Stimulated activated CD4-positive, alpha-beta T cell treated with anti-CD3 and anti-CD28 coated beads, Interleukin-1b, Interleukin-23, amount 100 ng/mL, for 4 hours (primary cell): ENCODE data around the gene DLGAP1.

Experiments used
- DNase-seq, 2 donors: peaks; one replicate each; pipeline ENCODE4 v3.0.0-alpha.2; 2020; ENCODE audit warnings: low read depth in 2 of 2

The DLGAP1 gene

DNA sequence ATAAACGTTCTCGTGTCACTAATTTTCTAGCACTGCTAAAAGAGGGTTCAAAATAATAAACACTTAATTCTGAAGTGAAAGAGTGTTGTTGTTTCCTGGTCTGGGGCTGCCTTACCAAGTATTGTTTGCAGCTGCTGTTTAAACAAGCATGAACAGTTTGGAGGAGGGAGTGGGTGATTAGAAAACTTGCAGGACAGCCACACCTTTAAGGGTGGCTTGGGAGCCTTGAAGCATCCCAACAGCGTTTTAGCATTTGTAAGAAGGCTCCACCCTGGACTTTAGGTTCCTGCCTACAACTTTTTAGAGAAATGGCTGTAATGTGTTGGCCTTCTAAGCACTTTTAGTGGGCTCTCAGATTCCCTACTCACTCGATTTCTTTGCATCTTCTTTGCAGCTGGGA lies 633.6 kb downstream of the DLGAP1 start:
- no peak for DNase-seq

DNA sequence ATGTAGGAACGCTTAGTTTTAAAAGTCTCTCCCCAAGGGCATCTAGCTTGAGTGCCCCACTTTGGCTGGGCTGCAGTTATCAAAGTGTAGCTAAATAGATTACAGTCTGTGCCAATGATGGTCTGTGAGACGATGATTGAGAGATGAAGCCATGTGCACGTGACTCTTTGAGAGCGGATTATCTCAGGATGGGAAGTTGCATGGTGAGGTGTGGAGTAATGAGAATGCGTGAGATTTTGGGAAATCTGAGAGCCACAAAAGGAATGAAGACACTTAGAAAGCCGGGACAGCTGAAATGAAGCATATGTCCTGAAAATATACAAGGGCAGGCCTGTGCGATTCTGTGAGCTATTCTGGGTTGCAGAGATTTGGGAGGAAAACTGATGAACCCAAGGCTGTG lies 635.1 kb downstream of the DLGAP1 start:
- DNase-seq = no peak

DNA sequence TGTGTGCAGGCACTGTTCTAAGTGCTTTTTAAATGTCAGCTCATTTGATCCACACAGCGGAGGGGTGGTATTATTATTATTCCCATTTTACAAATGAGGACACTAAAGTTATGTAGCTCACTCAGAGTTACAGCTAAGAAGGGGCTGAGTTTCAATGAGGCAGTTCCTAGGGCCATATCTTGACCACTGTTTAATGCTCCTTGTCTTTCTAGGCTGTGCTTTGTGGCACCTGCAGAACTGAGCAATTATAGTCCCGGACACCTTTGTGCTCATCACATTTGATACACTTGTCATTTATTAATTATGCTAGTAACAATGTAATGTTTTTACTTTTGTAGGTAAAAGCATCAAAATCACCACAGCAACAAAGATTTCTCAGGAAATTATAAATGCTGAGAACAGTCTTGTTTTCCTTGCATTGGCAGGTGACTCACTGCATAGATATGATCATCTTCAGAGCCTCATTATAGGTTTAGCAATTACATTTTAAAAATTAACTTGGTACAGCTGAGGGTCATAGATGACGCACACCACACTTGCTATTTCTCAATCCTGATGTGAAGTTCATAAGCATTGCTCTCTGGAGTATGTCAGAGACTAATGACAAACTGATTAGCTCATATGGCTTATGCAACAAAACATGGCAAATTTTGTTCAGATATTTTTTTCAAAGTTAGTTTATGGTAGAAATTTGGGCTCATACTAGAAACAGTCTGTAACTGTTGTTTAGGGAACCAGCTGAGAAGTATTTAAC lies 638.3 kb downstream of the DLGAP1 start:
- DNase-seq = no peak

DNA sequence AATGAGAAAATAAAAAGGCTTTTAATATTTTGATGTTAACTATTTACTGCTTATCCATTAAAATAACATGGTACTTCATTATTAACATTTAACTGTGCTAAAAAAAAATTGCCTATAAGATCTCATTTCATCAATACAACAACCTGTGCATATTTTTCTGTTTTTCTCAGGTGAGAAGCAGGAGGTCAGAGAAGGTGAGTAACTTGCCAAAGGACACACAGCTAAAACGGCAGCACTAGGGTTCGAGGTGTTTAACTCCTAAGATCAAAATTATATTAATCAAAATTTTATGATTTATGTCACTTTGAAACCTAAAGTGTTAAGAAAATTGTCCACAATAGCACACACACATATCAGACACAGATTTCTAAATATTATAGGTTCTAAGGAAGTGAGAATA lies 639.1 kb downstream of the DLGAP1 start:
- no peak for DNase-seq

DNA sequence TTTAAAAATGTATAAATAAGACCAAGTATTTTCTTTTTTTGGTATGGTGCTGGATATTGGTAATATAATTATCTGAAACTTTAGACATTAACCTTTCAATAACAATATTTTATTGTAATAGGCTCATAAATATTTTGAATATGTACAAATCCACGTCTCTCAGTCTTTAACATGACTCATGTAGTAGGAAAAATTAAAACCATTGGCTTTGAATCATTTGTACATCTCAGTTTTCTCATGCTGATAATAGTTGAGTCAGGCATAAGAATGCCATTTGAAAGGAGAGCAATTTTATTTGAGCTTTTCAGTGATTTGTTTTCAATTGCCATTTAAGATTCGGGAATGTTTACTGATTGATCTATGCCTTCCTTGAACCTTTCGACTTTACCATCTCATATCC lies 640.3 kb downstream of the DLGAP1 start:
- DNase-seq = no peak

DNA sequence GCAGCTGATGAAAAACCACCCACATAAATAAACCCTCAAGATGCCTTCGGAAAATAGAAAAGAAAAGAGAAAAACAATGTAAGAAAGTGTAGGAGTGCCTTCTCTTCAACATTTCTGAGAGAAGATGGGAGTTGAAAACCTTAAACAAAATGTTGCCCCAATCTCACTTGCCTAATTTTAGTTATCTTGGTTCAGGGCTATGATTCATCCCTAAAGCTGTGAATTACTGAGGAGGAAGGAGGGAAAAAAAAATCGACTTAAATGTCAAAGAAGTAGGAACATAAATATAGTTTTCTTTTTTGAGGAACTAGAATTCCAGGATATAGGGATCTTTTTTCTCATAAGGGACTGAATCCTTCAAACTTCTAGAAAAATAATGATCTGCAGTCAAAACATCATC lies 644.8 kb downstream of the DLGAP1 start:
- DNase-seq = no peak

DNA sequence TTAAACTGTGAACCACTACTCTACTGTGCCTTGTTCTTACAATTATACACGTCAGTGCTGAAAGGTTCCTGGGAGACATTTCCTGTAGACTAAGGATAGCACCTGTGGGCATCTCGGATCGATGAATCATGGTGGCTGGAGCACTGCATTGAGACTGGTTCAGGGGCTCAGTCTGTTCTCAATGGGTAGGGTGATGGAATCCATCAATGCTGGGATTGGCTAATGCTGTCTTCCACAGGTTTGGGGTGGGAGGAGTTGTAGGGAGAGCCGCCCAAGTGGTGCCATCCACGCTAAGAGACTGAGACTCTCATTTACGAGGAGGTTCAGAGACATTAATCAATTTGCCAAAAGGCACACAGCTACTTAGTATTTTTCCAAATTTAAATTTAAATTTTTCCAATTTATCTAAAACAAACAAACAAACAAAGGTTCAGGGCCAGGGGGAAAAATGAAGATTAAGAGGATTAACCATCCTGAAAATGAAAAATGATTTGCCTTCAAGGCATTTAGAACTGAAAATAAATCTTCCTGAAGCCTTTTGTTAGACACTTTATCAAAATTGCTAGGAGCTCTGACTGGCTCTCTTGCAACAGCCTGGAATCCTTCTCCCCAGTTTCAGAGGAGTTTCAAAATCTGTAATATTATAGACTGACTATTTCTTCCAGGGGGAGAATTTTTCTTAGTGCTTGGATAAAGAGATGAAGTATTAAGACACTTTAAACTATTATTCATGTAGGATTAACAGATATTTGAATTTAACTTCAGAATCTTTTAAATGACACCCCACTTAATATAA lies 645.9 kb downstream of the DLGAP1 start:
- no peak for DNase-seq

DNA sequence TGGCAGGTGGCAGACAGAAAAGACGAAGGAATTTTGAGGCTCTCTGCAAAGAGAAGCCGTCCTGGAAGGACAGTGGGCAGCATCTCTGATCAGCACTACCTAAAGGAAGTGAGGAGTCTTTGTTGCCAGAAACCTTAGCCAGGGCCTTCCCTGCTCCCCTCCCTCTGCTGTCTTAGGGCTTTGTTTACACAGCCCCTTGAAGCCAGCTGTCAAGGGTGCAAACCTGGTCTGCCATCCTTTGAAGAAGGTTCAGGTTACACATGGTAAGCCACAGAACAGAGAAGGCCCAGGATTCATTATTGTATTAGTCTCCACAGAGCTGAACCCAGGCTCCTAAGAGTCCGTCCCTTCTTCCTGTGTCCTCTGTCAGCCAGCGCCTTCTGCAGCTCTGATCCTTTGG lies 648.5 kb downstream of the DLGAP1 start:
- DNase-seq = no peak

DNA sequence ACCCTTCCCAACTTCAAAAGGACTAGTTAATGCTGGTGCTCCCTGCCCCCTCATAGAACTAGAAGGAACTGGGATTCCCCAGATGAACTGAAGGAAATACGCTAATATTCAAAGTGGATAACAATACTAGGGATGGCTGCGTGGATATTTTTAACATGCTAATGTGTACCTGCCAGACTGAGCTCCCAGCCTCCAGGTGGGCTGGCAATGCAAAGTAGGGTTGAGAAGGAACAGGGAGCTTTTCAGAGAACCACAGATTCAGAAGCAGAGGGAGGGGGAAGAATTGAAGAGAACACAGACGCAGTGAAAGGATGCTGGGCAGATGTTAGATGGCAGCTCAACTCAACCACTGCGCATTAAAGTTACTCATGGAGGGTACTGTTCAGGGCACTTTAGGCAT lies 650.8 kb downstream of the DLGAP1 start:
- DNase-seq = no peak

DNA sequence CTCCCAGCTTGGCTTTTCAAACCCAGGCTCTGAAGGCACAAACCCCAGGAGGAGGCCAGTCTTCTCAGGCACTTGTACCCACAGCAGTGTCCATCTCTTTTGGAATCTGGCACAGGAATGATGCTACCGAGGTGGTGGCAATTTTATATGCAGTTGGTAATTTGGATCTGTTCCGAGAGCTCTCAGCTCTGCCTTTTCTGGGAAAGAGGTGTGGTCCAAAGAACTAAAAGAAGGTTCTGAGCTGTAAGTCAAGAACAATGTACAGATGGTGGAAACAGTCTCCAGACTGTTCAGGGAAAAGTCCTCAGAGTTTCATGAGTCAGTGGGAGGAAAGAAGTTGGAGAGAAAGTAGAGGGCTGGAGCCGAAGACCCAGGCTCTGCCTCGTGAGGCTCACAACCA lies 651.8 kb downstream of the DLGAP1 start:
- no peak for DNase-seq

DNA sequence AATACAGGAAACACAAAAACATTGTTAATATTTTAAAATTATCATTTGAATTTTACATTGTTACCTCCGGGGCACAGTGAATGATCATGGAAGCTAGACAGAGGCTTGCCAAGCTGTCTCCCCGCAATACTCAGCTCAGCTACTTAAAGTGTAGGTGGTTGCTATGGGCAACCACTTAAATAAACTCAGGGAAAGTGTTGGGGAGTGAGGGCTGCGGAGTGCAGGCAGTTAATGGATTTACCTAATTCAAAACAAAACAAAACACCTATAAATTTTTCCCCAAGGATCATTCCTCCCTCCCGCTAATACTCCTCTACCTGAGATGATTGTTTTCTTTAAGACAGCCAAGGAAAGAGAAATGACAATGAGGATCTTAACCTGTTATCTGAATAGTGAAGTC lies 655.6 kb downstream of the DLGAP1 start:
- no peak for DNase-seq

DNA sequence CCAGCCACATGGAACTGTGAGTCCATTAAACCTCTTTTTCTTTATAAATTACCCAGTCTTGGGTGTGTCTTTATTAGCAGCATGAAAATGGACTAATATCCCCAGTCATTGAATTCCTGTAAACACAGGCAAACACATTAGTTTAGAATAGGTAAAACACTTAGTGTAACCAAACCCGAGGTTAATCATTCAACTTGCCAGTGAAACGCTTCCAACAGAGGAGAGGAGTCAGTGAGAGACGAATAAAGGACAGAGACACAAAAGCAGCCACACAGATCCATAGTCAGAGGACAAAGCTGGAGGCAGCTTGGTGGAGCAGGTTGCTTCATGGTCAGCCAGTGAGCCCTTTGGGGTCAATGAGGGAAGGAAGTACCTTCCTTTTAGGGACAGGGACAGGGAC lies 657.1 kb downstream of the DLGAP1 start:
- no peak for DNase-seq

DNA sequence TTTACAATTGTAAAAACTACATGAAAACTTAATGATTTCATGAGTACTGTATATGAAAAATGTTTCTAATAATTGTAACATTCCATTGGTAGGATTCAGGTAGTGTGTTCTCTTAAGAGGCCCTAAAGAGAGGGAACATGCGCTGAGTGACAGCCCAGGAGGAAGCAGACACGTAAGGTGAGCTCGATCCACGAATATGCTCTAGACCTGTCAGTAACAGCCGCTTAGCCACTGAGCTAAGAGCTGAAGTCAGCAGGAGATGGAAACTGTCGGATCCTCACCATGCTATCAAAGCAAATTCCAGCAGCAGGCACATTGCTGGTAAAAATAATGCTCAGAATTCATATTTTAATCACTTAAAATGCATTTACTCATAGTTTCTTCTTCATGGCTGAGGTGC lies 658.7 kb downstream of the DLGAP1 start:
- no peak for DNase-seq

DNA sequence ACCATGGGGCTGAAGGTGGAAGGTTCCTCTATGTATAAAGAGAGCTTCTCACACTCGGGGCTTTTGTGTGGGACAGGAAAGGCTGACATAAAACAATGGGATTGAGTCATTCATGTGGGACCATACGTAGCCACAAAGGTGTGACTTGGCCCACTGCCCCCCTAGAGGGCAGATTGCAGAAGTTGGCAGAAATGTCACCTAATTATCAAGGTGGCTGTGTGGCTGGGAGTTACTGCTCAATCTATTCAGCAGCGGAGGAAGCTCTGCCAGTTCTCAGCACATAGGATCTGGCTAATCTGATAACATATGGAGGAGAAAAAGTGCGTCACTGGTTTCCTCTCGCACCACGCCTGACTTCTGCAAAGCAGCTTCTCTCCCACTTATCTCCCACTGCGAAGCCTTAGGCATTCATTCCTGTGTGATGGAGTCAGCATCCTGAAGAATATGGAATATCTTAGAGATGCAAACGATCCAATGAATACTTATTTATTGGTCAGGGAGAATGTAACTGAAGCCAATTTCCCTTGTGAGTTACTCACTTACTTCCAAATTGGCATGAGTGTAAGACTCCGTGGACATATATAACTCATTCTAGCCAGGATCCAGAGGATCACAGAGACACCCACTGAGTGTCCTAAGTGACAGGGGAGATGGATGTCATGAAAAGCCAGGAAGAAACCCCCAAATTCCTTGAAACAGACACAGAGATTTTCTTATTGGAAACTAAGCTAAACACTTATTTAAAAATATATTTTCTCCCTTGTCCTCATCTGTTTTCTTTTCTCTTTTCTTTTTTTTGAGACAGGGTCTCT lies 660.4 kb downstream of the DLGAP1 start:
- no peak for DNase-seq

DNA sequence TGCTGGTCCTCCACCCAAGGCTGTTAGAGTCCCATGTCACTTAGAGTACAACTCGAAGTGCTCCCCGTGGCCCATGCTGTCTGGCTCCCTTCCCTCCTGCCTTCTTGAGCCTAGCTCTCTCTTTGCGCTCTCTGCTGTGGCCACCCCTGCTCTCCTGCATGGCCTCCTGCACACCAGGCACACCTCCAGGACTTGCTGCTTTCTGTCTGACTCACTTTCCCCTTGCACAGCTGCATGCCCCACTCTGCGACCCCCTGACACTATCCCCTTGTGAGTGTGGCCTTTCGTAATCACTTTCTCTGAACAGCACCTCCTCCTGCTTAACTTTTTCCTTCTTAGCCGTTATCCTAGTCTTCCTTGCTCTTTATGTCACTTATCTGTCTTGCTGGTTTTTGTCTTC lies 661.6 kb downstream of the DLGAP1 start:
- no peak for DNase-seq

DNA sequence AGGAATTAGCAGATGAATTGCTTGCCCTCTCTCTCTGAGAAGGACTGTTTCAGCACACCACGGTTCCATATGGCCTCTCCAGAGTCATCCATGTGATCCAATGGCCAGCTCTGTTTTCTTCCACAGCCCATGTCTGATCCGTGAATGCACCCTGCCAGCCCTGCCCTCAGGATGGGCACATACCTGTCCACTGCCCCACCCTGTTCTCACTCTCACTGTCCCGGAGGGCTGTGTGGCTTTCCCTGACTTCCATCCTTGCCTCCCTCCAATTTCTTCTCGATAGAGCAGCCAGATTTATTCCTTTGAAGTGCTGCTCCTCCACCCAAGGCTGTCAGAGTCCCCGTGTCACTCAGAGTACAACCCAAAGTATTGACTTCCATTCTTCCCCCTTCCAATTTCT lies 662.0 kb downstream of the DLGAP1 start:
- DNase-seq = no peak

DNA sequence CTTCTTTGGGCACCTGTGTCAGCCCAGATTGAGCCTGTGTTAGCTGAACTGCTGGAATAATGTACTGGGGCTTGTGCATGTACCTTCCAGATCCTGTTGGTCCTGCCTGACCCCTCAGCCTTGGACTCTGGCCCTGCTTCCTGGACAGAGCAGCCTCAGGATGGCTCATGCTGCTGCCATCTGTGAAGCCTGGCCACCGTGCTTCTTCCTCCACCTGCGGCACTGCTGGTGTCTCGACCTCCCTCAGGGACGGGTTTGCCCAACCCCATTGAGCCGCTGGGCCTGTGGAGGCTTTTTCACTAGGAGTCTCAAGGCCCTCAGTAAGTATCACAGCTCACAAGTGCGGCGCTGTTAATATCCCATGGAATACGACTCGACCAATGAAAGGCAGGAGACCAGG lies 662.4 kb downstream of the DLGAP1 start:
- DNase-seq = no peak

DNA sequence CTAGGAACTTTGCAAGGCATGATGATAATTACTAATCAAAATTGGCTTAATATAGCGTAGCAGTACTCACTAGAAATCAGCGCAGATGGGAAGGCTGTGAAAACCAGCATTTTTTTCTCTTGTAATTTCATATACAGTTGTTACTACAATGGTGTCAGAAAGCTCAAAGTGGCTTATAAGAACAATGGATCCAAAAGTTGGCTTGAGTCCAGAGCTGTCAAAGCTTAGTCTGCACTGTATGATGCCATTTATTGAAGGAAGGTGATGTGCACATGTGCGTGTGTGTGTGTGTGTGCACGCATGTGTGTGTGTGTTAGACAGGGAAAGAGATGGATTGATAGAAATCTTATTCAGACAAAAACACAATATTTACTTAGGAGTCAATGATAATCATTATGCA lies 663.9 kb downstream of the DLGAP1 start:
- DNase-seq = no peak

DNA sequence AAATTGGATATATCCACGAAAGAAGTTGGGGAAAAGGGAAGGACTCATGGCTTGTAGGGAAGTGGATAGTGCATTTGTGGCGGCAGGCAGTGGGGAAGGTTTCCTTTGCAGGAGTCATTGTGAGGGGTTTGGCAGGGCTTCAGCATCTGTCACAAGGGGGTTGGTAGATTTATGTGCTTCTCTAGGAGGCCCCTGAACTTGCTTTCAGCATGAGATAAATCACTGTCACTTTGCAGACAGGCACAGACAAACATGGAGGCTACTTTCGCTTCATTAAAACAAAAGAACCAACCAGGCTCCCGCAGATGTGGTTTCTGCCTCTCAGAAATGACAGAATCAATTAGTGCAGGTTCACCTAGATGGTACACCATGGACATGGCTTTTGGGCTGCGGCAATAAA lies 664.4 kb downstream of the DLGAP1 start:
- DNase-seq = no peak

DNA sequence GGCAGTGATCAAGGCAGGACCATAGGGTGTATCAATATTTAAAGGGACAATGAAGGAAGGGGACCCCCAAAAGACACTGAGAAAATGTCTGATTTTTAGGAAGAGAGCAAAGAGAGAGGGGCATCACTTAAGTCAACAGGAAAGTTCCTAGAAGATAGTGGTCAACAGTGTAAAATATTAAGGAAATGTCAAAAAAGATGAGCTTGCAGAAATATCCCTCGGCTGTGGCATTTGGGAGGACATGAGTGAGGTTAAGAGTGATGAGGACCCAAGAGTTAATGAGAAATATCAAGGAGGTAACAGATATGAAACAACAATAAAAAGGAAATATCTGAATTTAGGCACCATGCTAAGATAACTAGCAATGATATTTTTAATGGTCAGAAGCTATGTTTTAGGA lies 665.6 kb downstream of the DLGAP1 start:
- no peak for DNase-seq

DNA sequence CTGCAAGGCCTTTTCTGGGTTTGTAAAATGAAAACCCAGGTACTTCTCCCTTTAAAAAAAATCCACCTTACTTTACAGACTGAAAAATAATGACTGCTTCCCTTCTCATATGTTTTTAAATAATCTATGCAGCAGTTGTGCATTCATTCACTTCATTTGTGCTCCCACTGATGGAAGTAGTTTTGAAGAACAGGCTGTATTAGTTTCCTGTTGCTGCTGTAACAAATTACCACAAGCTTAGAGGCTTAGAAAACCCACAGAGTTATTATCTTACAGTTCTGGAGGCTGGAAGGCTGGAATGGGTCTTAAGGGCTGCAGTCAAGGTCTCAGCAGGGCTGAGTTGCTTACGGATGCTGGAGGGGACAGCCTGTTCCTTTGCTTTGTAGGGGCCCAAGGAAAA lies 670.2 kb downstream of the DLGAP1 start:
- no peak for DNase-seq

DNA sequence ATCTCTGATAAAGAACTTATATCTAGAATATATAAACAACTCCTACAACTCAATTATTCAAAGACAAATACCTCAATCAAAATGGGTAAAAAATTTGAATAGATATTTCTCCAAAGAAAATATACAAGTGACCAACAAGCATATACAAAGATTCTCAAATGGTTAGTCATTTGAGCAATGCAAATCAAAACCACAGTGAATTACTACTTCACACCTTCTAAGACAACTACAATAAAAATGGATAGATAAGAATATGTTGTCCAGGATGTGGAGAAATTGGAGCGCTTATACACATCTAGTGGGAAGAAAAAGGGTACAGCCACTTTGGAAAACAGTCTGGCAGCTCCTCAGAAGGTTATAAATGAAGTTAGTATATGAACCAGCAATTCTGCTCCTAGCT lies 672.2 kb downstream of the DLGAP1 start:
- DNase-seq = no peak

DNA sequence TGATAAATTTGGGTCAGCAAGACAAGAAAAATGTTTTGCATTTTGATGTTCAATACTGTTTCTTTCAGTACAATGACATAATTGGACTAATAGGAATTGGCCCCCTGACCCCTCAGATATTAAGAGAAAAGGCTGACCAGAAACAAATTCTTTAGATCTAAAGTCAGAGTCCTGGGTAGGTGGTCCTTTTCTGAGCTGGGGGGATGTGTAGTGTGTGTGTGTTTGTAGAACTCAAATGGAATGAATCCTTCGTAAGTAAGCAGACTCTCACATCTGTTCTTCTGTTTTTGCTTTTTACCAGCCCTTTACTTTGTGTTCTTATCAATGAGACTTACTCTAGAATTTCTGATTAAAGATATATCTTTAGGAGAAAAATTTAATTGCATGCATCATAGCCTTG lies 677.4 kb downstream of the DLGAP1 start:
- no peak for DNase-seq
